GM18517 (cell line): Measurements from ENCODE around the gene OR2G3.

ENCODE experiments used
- ATAC-seq: cut with Tn5 transposase; IDR thresholded peaks from one replicate; pipeline ENCODE4 v1.9.1; 2021; ENCODE audit warnings: mild to moderate bottlenecking, moderate library complexity; ENCODE audit not compliant: unreplicated experiment

OR2G3 gene

GRCh38 chr1:247605286-247605685 is at the start of gene OR2G3:
Gene OR2G3, plus strand, starts transcription at chr1:247605586. Its CDS starts 0 bp downstream, at chr1:247605586.
- no peak for ATAC-seq

GRCh38 chr1:247557926-247558674 is 47.3 kb upstream of the OR2G3 start:
- ATAC-seq: no peak

DNA sequence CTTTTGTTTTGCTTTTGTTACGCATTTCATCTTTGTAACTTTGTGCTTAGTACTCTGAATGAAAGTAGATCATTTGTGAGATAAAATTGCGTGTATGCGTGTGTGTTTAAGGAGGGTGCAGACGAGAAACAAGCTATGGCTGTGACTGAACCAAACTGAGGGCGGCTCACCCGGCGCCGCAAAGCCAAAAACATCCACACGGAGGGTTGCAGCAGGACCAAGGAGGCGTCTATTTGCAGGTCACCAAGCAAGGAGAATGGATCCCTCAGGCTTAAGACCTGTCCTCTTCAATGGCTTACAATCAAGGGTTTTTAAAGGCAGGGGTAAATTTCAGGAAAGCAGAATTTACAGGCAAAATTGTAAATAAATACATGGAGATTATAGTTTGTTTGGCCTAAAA is 43.7 kb upstream of the OR2G3 start:
- no peak for ATAC-seq

- no peak for ATAC-seq
Measured at GRCh38 chr1:247562198-247562597, 43.2 kb upstream of the OR2G3 start.

- no peak for ATAC-seq
Measured at GRCh38 chr1:247574236-247574635, 31.1 kb upstream of the OR2G3 start.

DNA sequence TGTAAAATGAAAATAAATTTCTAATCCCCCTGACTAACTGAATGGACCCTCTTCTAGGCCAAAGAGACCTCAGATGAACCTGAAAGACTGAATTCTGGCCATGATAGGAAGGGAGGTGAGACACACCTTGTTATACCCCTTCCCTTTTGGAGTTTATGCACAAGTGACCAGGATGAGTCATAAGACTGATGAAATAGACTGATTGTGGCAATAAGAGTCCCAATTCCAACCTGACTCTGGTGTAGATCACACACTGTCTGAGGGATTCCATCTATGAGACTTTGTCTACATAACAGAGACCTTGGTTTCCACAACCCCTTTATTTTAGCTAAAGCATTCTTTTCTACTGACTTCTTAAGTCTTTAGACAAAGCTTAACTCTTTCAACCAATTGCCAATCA is 30.7 kb upstream of the OR2G3 start:
- no peak for ATAC-seq

- ATAC-seq: no peak
Measured at GRCh38 chr1:247576514-247576913, 28.9 kb upstream of the OR2G3 start.

DNA sequence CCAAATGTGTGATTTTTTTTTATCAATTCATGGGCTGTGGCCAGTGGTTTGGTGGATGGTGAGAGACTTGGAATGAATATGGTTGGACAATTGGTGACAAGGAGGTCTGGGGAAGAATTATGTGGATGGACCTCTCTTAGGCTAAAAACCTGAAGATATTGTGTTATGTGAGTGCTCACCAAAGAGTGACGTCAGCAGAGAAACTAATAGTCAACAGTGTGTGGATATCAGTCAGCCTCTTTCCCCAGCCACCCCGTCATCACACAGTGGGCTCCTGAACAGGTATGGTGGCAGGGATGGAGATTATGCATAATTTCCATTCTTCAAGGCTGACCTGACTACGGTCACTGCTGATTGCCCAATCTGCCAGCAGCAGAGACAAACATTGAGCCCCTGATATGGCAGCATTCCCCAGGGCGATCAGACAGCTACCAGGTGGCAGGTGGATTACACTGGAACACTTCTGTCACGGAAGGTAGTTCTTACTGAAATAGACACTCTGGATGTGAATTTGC is 26.4 kb upstream of the OR2G3 start:
- no peak for ATAC-seq

- no peak for ATAC-seq
Measured at GRCh38 chr1:247588060-247588459, 17.3 kb upstream of the OR2G3 start, which contains the start of gene OR2G2. Gene OR2G2, plus strand, starts transcription at chr1:247588360. Its CDS starts 0 bp downstream, at chr1:247588360.

DNA sequence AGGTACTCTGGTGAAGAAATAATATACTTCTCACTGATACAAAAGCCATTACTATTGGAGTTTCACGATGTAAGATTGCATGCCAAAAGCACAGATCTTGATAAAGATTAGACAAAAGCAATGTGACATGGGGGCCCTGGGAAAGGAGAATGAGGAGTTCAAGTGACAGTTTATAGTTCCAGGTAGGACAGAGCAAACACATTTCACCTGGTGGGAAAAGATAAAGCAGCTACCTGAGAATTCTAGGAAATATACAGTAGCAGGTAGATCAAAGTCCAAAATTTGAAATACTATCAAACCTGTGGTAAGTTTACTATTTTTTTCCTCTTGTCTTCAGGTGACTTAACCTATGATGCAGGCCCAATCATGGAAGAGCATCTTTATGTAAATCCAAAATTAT is 8.0 kb downstream of the OR2G3 start:
- ATAC-seq: no peak

DNA sequence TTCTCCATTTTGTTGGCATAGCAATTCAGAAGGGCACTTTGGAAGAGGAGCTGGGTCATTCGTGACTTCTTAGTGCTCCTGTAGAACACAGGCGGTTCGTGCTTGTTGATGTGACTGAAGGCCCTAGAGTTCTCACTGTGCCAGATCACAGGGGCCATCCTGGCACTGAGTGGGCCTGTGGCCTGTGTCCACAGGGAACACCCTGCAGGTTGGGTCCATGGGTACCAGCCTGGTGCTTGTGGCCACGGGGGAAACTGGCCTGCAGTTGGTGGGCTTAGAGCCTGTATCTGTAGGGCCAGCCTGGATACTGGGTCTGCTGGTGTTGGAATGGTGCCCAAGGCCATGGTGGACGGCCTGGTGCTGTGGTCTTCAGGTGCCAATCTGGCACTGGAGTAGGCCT is 9.2 kb downstream of the OR2G3 start:
- no peak for ATAC-seq

- no peak for ATAC-seq
Measured at GRCh38 chr1:247627951-247628350, 22.6 kb downstream of the OR2G3 start.

GRCh38 chr1:247638011-247638410 is 32.6 kb downstream of the OR2G3 start:
- no peak for ATAC-seq

- no peak for ATAC-seq
Measured at GRCh38 chr1:247638781-247639180, 33.4 kb downstream of the OR2G3 start.

GRCh38 chr1:247639381-247639981 is 34.1 kb downstream of the OR2G3 start:
- ATAC-seq: no peak

GRCh38 chr1:247642742-247643141 is 37.4 kb downstream of the OR2G3 start:
- no peak for ATAC-seq

GRCh38 chr1:247646867-247647266 is 41.5 kb downstream of the OR2G3 start:
- ATAC-seq: no peak

GRCh38 chr1:247647864-247648263 is 42.5 kb downstream of the OR2G3 start:
- ATAC-seq: no peak

DNA sequence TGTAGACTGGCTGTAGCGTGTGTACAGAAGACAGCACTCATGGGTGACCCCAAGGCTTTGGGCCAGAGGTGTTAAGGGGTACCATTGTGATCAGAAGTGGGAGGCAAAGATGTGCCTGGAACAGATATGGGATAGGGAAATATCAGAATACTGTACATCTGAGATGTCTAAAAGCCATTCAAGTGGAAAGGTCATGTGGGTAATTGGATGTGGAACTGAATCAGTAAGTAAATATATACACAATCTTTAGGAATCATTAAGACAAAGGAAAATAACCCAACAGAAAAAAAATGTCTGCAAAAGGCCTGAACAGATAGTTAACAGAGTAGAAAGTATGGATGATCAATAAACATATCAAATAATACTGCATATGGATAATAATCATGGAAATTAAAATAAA is 47.7 kb downstream of the OR2G3 start:
- no peak for ATAC-seq
